ENCODE data around the gene RNF169. TPM values are rescaled to one million over a fixed set of nuclear protein-coding genes. Genes with fewer than 3 reads are reported as not detected.
A peak's percentile ranks its signal among the peaks of the same experiment; 100 is the strongest.

The RNF169 gene
- total and polyA plus RNA-seq, 5 donors: 2.5 to 11.6 (median 10.2) TPM

DNA sequence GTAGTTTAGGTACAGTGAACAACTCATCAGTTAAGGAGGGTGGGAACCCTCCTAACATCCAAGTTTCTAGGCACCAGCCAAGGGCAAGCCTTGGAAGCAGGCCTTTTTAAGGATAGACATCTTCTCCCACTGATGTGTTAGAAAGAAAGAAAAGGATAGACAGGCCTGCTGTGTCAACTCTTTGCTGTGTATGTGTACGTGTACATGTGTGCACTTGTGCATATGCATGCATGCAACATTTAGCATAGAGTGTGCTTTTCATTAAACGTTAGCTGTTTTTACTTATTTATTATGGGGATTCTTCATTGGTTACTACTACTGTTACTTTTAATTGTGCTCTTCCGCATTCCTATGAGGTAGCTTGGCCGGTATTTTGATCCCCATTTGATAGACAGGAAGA, 36.1 kb downstream of the RNF169 start:
- peaks cover 13% of the 10 kb centered on the region for H3K4me1 ChIP-seq (ENCODE audit: control insufficient read depth, insufficient read depth, low read length)
- intact Hi-C loops (cut with DNase I): no loop called here
- no peaks in the 10 kb centered on the region for H3K9me3 ChIP-seq (ENCODE audit: control insufficient read depth, low read length)
- H3K27me3 ChIP-seq (ENCODE audit: control insufficient read depth, insufficient read depth): no peaks in the 10 kb centered on the region
- 69% methylated on average over 4 of the region's 4 CpGs for WGBS
- ATAC-seq (no peak), DNase-seq (no peak)
- no peak overlapping the region for H3K4me3 ChIP-seq (ENCODE audit: low read length)
- H3K27ac ChIP-seq (ENCODE audit: low read length): no peak overlapping the region

DNA sequence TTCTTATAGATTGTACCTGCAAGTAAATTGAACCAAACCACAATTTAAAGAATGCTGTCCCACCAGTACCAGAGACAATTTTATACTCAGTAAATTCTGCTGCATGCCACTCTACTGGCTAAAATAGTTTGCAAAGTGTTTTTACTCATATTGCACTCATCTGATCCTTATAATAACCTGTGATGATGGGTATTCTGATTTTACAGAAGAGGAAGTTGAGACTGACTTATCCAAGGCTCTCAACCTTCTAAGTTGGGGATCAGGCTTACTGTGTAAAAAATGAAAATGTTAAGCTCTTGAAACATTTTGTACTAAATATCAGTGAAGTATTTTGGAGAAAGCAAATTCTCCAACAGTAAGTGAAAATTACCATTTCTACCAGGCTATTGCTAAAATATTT, 37.9 kb downstream of the RNF169 start:
- intact Hi-C loops (cut with DNase I): no loop called here
- ATAC-seq: no peak
- H3K27ac ChIP-seq (ENCODE audit: low read length): no peak overlapping the region

DNA sequence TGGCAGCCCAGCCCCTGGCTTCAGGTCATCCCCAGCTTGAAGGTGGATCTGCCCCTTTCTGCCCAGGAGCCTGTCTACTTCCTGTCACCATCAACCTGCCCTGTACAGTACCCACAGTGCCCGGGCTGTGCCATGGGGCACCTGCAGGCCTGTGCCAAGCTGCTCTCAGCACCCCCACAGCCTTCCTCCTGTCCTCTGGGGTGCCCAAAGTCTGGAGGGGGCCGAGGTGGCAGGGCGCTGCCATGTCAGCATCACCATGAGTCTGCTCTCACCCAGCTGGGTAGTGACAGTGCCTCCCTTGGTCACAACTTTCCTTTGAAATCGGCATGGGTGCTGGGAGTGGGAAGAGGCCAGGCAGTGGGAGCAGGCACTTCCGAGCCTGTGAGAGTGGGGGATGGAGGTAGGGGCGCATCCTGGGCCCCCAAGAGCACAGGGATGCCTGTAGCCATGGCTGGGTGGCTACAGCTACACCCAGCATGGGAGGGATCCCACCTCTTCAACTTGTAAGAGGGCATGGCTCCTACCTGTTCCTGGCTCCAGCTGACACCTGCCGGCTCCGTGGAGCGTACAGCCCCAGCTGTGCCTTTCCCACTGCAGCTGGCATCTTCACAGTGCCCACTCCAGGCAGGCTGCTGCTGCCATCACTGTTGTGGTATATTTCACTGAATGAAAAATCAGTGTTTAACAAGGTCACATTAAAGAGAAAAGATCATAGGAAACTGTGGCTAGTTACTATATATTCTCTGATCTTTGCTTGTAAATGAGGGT, 42.9 kb downstream of the RNF169 start:
- H3K4me3 ChIP-seq (ENCODE audit: low read length): no peak overlapping the region
- H3K27ac ChIP-seq (ENCODE audit: low read length): no peak overlapping the region
- no peaks in the 10 kb centered on the region for H3K4me1 ChIP-seq (ENCODE audit: control insufficient read depth, insufficient read depth, low read length)
- H3K27me3 ChIP-seq (ENCODE audit: control insufficient read depth, insufficient read depth): no peaks in the 10 kb centered on the region
- ATAC-seq: no peak
- intact Hi-C loops (cut with DNase I): no loop called here
- DNase-seq: no peak
- 89% methylated on average over 9 of the region's 9 CpGs for WGBS
- H3K9me3 ChIP-seq (ENCODE audit: control insufficient read depth, low read length): no peaks in the 10 kb centered on the region

More for the DNA sequence above, 37.9 kb downstream of the RNF169 start:
- Histone ChIP-seq H3K9me3 (ENCODE audit: control insufficient read depth, low read length) (no peaks in the 10 kb centered on the region), H3K27me3 (ENCODE audit: control insufficient read depth, insufficient read depth) (no peaks in the 10 kb centered on the region), H3K4me1 (ENCODE audit: control insufficient read depth, insufficient read depth, low read length) (peaks cover 10% of the 10 kb centered on the region), H3K4me3 (ENCODE audit: low read length) (no peak overlapping the region)
- DNase-seq: no peak

DNA sequence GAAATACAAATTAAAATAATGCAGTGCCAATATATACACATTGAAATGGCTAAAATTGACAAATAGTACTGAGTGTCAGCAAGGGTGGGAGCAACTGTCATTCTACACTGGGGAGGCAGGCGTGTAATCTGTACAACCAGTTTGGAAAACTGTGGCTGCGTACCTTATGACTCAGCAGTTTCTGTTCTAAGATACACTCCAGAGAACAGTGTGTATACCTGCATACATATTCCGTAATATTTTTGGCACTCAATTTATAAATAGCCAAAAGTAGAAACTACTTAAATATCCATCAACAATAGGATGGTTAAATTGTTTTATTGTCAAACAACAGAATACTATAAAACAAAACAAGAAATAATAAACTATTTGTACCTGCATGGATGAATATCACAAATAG, 57.6 kb downstream of the RNF169 start:
- H3K27ac ChIP-seq (ENCODE audit: low read length): no peak overlapping the region
- intact Hi-C loops (cut with DNase I): no loop called here
- H3K4me3 ChIP-seq (ENCODE audit: low read length): no peak overlapping the region
- H3K27me3 ChIP-seq (ENCODE audit: control insufficient read depth, insufficient read depth): no peaks in the 10 kb centered on the region
- H3K4me1 ChIP-seq (ENCODE audit: control insufficient read depth, insufficient read depth, low read length): peaks cover 2% of the 10 kb centered on the region
- WGBS: 85% methylated on average over 3 of the region's 3 CpGs
- DNase-seq (no peak), ATAC-seq (peak in 1 of 2 donors; percentile 40)
- no peaks in the 10 kb centered on the region for H3K9me3 ChIP-seq (ENCODE audit: control insufficient read depth, low read length)

DNA sequence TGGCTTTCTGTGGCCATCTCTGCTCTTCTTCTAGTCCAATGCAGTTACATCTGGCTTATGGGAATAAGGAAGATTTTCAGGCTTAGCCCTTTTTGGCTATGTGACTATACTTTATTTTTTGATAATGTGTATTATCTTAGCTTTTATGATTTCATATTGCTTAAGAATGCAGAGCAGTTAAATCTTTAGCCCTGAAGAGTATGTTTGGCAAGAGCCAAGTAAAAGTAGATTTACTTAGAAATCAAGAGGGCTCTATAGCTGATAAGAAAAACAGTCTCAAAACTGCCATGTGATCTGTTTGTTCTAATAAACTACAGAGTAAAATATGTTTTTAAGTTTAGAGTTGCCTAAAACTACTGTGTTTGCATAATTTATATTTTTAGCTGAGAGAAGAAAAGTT, 61.2 kb downstream of the RNF169 start:
- no peak for DNase-seq
- H3K27me3 ChIP-seq (ENCODE audit: control insufficient read depth, insufficient read depth): no peaks in the 10 kb centered on the region
- H3K9me3 ChIP-seq (ENCODE audit: control insufficient read depth, low read length): no peaks in the 10 kb centered on the region
- H3K4me3 ChIP-seq (ENCODE audit: low read length): no peak overlapping the region
- H3K27ac ChIP-seq (ENCODE audit: low read length): no peak overlapping the region
- peaks cover 2% of the 10 kb centered on the region for H3K4me1 ChIP-seq (ENCODE audit: control insufficient read depth, insufficient read depth, low read length)
- no peak for ATAC-seq
- intact Hi-C loops (cut with DNase I): no loop called here

DNA sequence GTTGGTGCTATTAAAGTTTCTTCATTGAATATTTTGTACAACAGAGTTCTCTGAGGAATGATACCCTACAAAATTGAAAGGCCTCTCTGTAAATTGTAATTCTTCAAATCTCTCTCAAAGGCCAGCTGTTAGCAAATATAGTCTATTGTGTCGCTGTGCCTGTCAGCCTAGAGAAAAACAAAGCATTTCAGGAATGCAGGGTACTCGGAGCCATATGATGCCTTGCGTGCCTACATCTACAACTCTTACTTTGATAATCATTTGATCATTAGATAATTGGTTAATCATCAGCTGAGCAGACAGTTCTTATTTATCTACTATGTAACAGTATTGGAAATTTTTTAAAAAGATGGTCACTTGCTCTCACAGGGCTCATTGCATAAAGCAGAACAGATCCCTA, 67.3 kb downstream of the RNF169 start:
- no peak overlapping the region for H3K4me3 ChIP-seq (ENCODE audit: low read length)
- no peaks in the 10 kb centered on the region for H3K27me3 ChIP-seq (ENCODE audit: control insufficient read depth, insufficient read depth)
- WGBS: 73% methylated on average over 3 of the region's 3 CpGs
- intact Hi-C loops (cut with DNase I): no loop called here
- no peak for DNase-seq
- no peaks in the 10 kb centered on the region for H3K9me3 ChIP-seq (ENCODE audit: control insufficient read depth, low read length)
- H3K4me1 ChIP-seq (ENCODE audit: control insufficient read depth, insufficient read depth, low read length): no peaks in the 10 kb centered on the region
- no peak for ATAC-seq
- no peak overlapping the region for H3K27ac ChIP-seq (ENCODE audit: low read length)

GRCh38 chr11:74816664-74817063, 68.0 kb downstream of the RNF169 start:
- Histone ChIP-seq H3K27ac (ENCODE audit: low read length) (no peak overlapping the region), H3K4me3 (ENCODE audit: low read length) (no peak overlapping the region), H3K4me1 (ENCODE audit: control insufficient read depth, insufficient read depth, low read length) (no peaks in the 10 kb centered on the region), H3K9me3 (ENCODE audit: control insufficient read depth, low read length) (no peaks in the 10 kb centered on the region), H3K27me3 (ENCODE audit: control insufficient read depth, insufficient read depth) (no peaks in the 10 kb centered on the region)
- WGBS: 93% methylated on average over 2 of the region's 2 CpGs
- ATAC-seq (no peak), DNase-seq (no peak)
- intact Hi-C loops (cut with DNase I): no loop called here

GRCh38 chr11:74818283-74818946, 69.8 kb downstream of the RNF169 start:
- Histone ChIP-seq H3K4me3 (ENCODE audit: low read length) (no peak overlapping the region), H3K27me3 (ENCODE audit: control insufficient read depth, insufficient read depth) (no peaks in the 10 kb centered on the region), H3K27ac (ENCODE audit: low read length) (no peak overlapping the region), H3K4me1 (ENCODE audit: control insufficient read depth, insufficient read depth, low read length) (peaks cover 2% of the 10 kb centered on the region), H3K9me3 (ENCODE audit: control insufficient read depth, low read length) (no peaks in the 10 kb centered on the region)
- DNase-seq: no peak
- ATAC-seq: no peak
- intact Hi-C loops (cut with DNase I): no loop called here
- WGBS: 81% methylated on average over 3 of the region's 3 CpGs

- intact Hi-C loops (cut with DNase I): no loop called here
- H3K4me1 ChIP-seq (ENCODE audit: control insufficient read depth, insufficient read depth, low read length): peaks cover 2% of the 10 kb centered on the region
- WGBS: 73% methylated on average over 1 of the region's 1 CpG
- H3K4me3 ChIP-seq (ENCODE audit: low read length): no peak overlapping the region
- H3K27me3 ChIP-seq (ENCODE audit: control insufficient read depth, insufficient read depth): no peaks in the 10 kb centered on the region
- H3K27ac ChIP-seq (ENCODE audit: low read length): no peak overlapping the region
- H3K9me3 ChIP-seq (ENCODE audit: control insufficient read depth, low read length): no peaks in the 10 kb centered on the region
- DNase-seq (no peak), ATAC-seq (no peak)
These were observed 70.8 kb downstream of the RNF169 start for GRCh38 chr11:74819400-74819799.

DNA sequence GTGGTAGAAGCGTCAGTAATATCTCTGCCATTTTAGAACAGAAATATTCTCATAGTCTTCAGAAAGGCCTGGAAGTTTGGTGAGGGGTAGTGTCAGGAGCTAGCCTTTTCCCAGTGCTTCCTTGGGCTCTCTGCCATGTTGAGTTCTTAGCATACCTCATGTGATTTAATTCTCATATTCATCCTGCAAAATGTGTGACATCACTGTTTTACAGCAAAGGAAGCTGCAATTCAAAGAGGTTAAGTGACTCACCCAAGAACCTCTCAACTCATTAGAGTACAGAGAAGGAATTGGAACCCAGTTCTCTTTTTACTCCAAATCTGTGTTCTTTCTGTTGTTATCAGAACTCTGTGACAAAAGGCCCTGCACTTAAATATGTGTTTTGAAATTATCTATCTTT, 72.1 kb downstream of the RNF169 start:
- no peak overlapping the region for H3K4me3 ChIP-seq (ENCODE audit: low read length)
- intact Hi-C loops (cut with DNase I): no loop called here
- DNase-seq: no peak
- WGBS: 100% methylated on average over 1 of the region's 1 CpG
- H3K4me1 ChIP-seq (ENCODE audit: control insufficient read depth, insufficient read depth, low read length): peaks cover 2% of the 10 kb centered on the region
- H3K9me3 ChIP-seq (ENCODE audit: control insufficient read depth, low read length): no peaks in the 10 kb centered on the region
- no peaks in the 10 kb centered on the region for H3K27me3 ChIP-seq (ENCODE audit: control insufficient read depth, insufficient read depth)
- ATAC-seq: no peak
- H3K27ac ChIP-seq (ENCODE audit: low read length): no peak overlapping the region

DNA sequence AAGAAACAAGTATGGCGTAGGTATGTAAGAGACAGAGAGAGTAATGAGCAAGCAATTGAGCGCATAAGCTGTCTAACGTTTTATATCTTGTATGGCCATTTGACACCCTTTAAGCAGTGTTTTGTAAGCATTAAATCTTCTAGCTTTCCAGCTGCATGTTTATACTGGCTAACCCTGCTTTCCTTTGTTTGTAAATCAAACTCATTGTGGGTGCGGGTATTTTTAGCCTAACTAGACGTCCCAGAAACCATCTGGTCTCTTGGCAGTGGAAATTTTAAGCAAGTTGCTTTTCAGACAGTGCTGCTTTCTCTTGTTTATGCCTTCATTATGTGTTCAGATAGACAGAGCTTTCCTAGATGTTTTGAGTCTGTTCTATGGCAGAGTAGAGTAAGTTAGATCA, 73.5 kb downstream of the RNF169 start:
- no peak for DNase-seq
- intact Hi-C loops (cut with DNase I): no loop called here
- H3K9me3 ChIP-seq (ENCODE audit: control insufficient read depth, low read length): no peaks in the 10 kb centered on the region
- H3K4me3 ChIP-seq (ENCODE audit: low read length): no peak overlapping the region
- H3K27ac ChIP-seq (ENCODE audit: low read length): peak overlapping the region; percentile 77
- no peaks in the 10 kb centered on the region for H3K27me3 ChIP-seq (ENCODE audit: control insufficient read depth, insufficient read depth)
- ATAC-seq: peak; percentile 83 to 84
- 35% methylated on average over 5 of the region's 5 CpGs for WGBS
- H3K4me1 ChIP-seq (ENCODE audit: control insufficient read depth, insufficient read depth, low read length): peaks cover 2% of the 10 kb centered on the region
